Mesenchymal stem cell (in vitro differentiated cells and primary cell): ENCODE data around the gene BICD1.

Experiments used
- DNase-seq: peaks from one replicate; pipeline ENCODE4 v3.0.0-alpha.2; 2013
- H2AFZ ChIP-seq: one replicate; pipeline ENCODE4 v1.6.1; 2013; ENCODE audit warnings: low read depth, mild to moderate bottlenecking, control low read depth, inconsistent platforms, low read length, moderate library complexity
- H2AK5ac ChIP-seq: 2 replicates; pipeline ENCODE4 v1.6.1; 2013; ENCODE audit warnings: low read length, moderate library complexity, mild to moderate bottlenecking, inconsistent platforms; ENCODE audit not compliant: severe bottlenecking
- H2BK120ac ChIP-seq: one replicate; pipeline ENCODE4 v1.6.1; 2013; ENCODE audit warnings: low read depth, mild to moderate bottlenecking, inconsistent platforms, low read length, moderate library complexity
- H2BK12ac ChIP-seq, 2 experiments: one replicate each; pipeline ENCODE4 v1.6.1; 2013; ENCODE audit warnings: inconsistent platforms in 2 of 2, low read length in 2 of 2, mild to moderate bottlenecking in 2 of 2, moderate library complexity in 2 of 2, control low read depth in 1 of 2
- H2BK15ac ChIP-seq: one replicate; pipeline ENCODE4 v1.6.1; 2013; ENCODE audit warnings: mild to moderate bottlenecking, low read depth, inconsistent platforms; ENCODE audit not compliant: poor library complexity, severe bottlenecking
- H2BK5ac ChIP-seq: 2 replicates; pipeline ENCODE4 v1.6.1; 2013; ENCODE audit warnings: low read depth, mild to moderate bottlenecking, low read length, control low read depth, inconsistent platforms; ENCODE audit not compliant: poor library complexity, severe bottlenecking
- H3K14ac ChIP-seq, 2 experiments: one replicate each; pipeline ENCODE4 v1.6.1; 2013; ENCODE audit warnings: inconsistent platforms in 2 of 2, low read length in 2 of 2, control low read depth in 1 of 2, mild to moderate bottlenecking in 1 of 2, moderate library complexity in 1 of 2
- H3K18ac ChIP-seq, 2 experiments: one replicate each; pipeline ENCODE4 v1.6.1; 2013; ENCODE audit warnings: inconsistent platforms in 2 of 2, low read length in 2 of 2, control low read depth in 1 of 2, low read depth in 1 of 2, mild to moderate bottlenecking in 1 of 2
- H3K23ac ChIP-seq, 2 experiments: one replicate each; pipeline ENCODE4 v1.6.1; 2013; ENCODE audit warnings: inconsistent platforms in 2 of 2, low read length in 2 of 2, mild to moderate bottlenecking in 2 of 2, moderate library complexity in 2 of 2, control low read depth in 1 of 2
- H3K27ac ChIP-seq: 2 replicates; pipeline ENCODE4 v1.5.1; 2013; ENCODE audit warnings: mild to moderate bottlenecking, moderate library complexity, low read length, control low read depth, inconsistent platforms; ENCODE audit not compliant: poor library complexity, severe bottlenecking
- H3K27me3 ChIP-seq, 2 experiments: 2 replicates each; pipeline versions ENCODE4 v1.6.1 to v1.7.0; 2013; ENCODE audit warnings: low read length in 2 of 2, mild to moderate bottlenecking in 2 of 2, moderate library complexity in 2 of 2, control low read depth in 1 of 2, inconsistent platforms in 1 of 2; ENCODE audit not compliant: control insufficient read depth in 1 of 2, insufficient read depth in 1 of 2
- H3K36me3 ChIP-seq, 2 experiments: 2 replicates each; pipeline versions ENCODE4 v1.6.1 to v1.7.0; 2013; ENCODE audit warnings: low read length in 2 of 2, control low read depth in 1 of 2, inconsistent platforms in 1 of 2, low read depth in 1 of 2, mild to moderate bottlenecking in 1 of 2; ENCODE audit not compliant: insufficient read depth in 2 of 2, control insufficient read depth in 1 of 2
- H3K4ac ChIP-seq, 2 experiments: one replicate each; pipeline ENCODE4 v1.6.1; 2013; ENCODE audit warnings: inconsistent platforms in 2 of 2, low read length in 2 of 2, mild to moderate bottlenecking in 2 of 2, moderate library complexity in 2 of 2, control low read depth in 1 of 2, low read depth in 1 of 2
- H3K4me1 ChIP-seq: 2 replicates; pipeline ENCODE4 v1.6.1; 2013; ENCODE audit warnings: low read depth, low read length, control low read depth; ENCODE audit not compliant: control insufficient read depth, insufficient read depth
- H3K4me2 ChIP-seq: 2 replicates; pipeline ENCODE4 v1.6.1; 2013; ENCODE audit warnings: low read length, mild to moderate bottlenecking, inconsistent platforms; ENCODE audit not compliant: poor library complexity, severe bottlenecking
- H3K4me3 ChIP-seq, 2 experiments: 2 replicates each; pipeline versions ENCODE4 v1.5.1 to v1.7.0; 2013; ENCODE audit warnings: low read length in 2 of 2, mild to moderate bottlenecking in 2 of 2, control low read depth in 1 of 2, low read depth in 1 of 2; ENCODE audit not compliant: insufficient read depth in 1 of 2
- H3K79me1 ChIP-seq: replicated peaks from 2 replicates; pipeline ENCODE4 v1.6.1; 2013; ENCODE audit warnings: mild to moderate bottlenecking, control low read depth, low read length, inconsistent platforms; ENCODE audit not compliant: poor library complexity, severe bottlenecking
- H3K9ac ChIP-seq: 2 replicates; pipeline ENCODE4 v1.7.0; 2013; ENCODE audit warnings: mild to moderate bottlenecking, low read length, moderate library complexity
- H3K9me3 ChIP-seq: 2 replicates; pipeline ENCODE4 v1.7.0; 2013; ENCODE audit warnings: mild to moderate bottlenecking, low read length; ENCODE audit not compliant: control insufficient read depth
- H4K8ac ChIP-seq: one replicate; pipeline ENCODE4 v1.6.1; 2013; ENCODE audit warnings: inconsistent platforms, mild to moderate bottlenecking, low read length, moderate library complexity
- H4K91ac ChIP-seq: one replicate; pipeline ENCODE4 v1.6.1; 2013; ENCODE audit warnings: mild to moderate bottlenecking, low read length, inconsistent platforms
- WGBS: methylation state at CpG from one replicate; pipeline ENCODE4 v1.1.7; 2013; ENCODE audit warnings: mixed read lengths; 5-methylcytosine and 5-hydroxymethylcytosine counted together

Gene BICD1

DNA sequence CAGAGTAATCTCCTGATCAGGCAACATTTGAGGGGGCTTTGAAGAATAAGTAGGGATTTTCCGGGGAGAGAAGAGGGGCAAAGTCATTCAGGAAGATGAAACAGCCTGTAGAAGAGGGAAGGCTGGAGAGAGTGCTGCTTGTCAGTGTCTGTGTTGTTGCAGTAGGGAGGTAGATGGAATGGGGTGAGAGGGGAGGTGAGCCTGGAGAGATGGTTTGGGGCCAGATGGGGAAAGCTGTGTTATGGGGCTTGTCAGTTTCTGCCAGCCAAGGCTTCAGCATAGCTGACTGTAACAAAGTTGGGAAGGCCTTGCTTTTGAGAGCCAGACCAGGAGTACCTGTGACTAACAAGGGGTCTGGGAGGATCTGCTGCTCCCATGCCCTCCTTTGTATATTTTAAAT is 18.0 kb downstream of the BICD1 start:
- H2AFZ ChIP-seq, result no peak overlapping the region
- no peak overlapping the region for H3K23ac ChIP-seq
- H2AK5ac ChIP-seq, result peak overlapping the region; percentile 26
- H3K9ac ChIP-seq, result no peak overlapping the region
- H3K79me1 ChIP-seq, result peaks cover 12% of the 10 kb centered on the region
- no peak overlapping the region for H2BK120ac ChIP-seq
- H4K91ac ChIP-seq, result no peak overlapping the region
- no peak overlapping the region for H2BK15ac ChIP-seq
- H3K4me1 ChIP-seq, result peaks cover 2% of the 10 kb centered on the region
- H2BK5ac ChIP-seq, result no peak overlapping the region
- peaks cover 0 to 4% of the 10 kb centered on the region in 2 experiments for H3K36me3 ChIP-seq
- whole genome bisulfite sequencing, result 98% methylated on average over 1 of the region's 1 CpG
- H4K8ac ChIP-seq, result no peak overlapping the region
- H3K9me3 ChIP-seq, result no peaks in the 10 kb centered on the region
- no peak overlapping the region for H3K4me2 ChIP-seq
- H3K14ac ChIP-seq, result no peak overlapping the region
- H3K4me3 ChIP-seq, result no peak overlapping the region
- DNase-seq, result no peak
- peak overlapping the region in 1 of 2 experiments; percentile 21 for H3K4ac ChIP-seq
- peak overlapping the region in 1 of 2 experiments; percentile 56 for H3K18ac ChIP-seq
- H2BK12ac ChIP-seq, result no peak overlapping the region
- H3K27ac ChIP-seq, result no peak overlapping the region
- no peaks in the 10 kb centered on the region for H3K27me3 ChIP-seq

DNA sequence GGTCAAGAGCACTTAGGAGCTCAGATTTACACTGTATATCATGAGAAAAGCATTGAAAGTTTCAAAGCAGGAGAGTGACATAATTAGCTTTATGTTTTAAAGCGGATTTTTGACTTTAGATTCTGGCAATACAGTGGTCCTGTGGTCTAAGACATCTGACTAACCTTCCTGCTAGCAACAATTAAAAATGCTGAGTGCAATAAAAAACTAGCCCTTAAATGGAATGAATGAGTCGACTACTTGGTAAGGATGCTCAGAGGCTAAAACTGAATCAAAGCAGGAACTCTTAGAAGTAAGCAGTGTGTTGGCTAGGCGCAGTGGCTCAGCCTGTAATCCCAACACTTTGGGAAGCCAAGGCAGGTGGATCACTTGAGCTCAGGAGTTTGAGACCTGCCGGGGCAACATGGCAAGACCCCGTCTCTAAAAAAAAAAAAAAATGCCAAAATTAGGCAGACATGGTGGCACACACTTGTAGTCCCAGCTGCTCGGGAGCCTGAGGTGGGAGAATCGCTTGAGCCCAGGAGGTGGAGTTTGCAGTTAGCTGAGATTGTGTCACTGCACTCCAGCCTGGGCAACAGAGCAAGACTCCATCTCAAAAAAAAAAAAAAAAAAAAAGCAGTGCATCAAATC is 18.9 kb downstream of the BICD1 start:
- H4K91ac ChIP-seq, result no peak overlapping the region
- no peak overlapping the region for H2BK5ac ChIP-seq
- no peaks in the 10 kb centered on the region for H3K9me3 ChIP-seq
- H3K9ac ChIP-seq, result no peak overlapping the region
- no peak overlapping the region for H2AK5ac ChIP-seq
- no peak overlapping the region for H3K18ac ChIP-seq
- H2BK120ac ChIP-seq, result no peak overlapping the region
- H3K36me3 ChIP-seq, result peaks cover 0 to 4% of the 10 kb centered on the region in 2 experiments
- H3K27ac ChIP-seq, result no peak overlapping the region
- H3K4ac ChIP-seq, result no peak overlapping the region
- no peak overlapping the region for H3K4me3 ChIP-seq
- H2BK15ac ChIP-seq, result no peak overlapping the region
- peak; percentile 23 for DNase-seq
- no peak overlapping the region for H4K8ac ChIP-seq
- H2AFZ ChIP-seq, result no peak overlapping the region
- H3K27me3 ChIP-seq, result no peaks in the 10 kb centered on the region
- H3K14ac ChIP-seq, result no peak overlapping the region
- 83% methylated on average over 5 of the region's 7 CpGs for WGBS
- H3K23ac ChIP-seq, result no peak overlapping the region
- H2BK12ac ChIP-seq, result no peak overlapping the region
- peaks cover 2% of the 10 kb centered on the region for H3K4me1 ChIP-seq
- peaks cover 11% of the 10 kb centered on the region for H3K79me1 ChIP-seq
- no peak overlapping the region for H3K4me2 ChIP-seq

DNA sequence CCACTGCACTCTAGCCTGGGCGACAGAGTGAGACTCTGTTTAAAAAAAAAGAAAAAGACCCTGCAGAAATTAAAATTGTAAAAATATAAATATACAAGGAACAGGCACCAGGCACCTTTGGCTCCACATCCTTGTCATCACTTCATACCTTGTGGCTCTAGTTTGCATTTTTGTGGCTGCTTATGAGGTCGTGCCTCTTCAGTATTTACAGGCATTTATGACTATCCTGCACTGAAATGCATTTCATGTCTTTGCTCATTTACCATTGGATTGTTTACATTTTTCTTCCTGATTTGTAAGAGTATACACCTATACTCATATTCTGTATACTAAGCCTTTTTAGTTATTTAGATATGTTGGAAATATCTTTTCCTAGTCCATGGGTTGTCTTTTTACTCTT is 20.1 kb downstream of the BICD1 start:
- no peak overlapping the region for H2AK5ac ChIP-seq
- H2BK12ac ChIP-seq, result no peak overlapping the region
- peaks cover 0 to 4% of the 10 kb centered on the region in 2 experiments for H3K36me3 ChIP-seq
- peak; percentile 72 for DNase-seq
- H2AFZ ChIP-seq, result no peak overlapping the region
- H3K4me1 ChIP-seq, result peaks cover 2% of the 10 kb centered on the region
- H3K14ac ChIP-seq, result no peak overlapping the region
- H3K23ac ChIP-seq, result no peak overlapping the region
- H2BK120ac ChIP-seq, result no peak overlapping the region
- no peaks in the 10 kb centered on the region for H3K27me3 ChIP-seq
- no peak overlapping the region for H2BK5ac ChIP-seq
- H3K27ac ChIP-seq, result no peak overlapping the region
- 0% methylated on average over 1 of the region's 2 CpGs for WGBS
- no peak overlapping the region for H4K8ac ChIP-seq
- H3K79me1 ChIP-seq, result peaks cover 15% of the 10 kb centered on the region
- H3K9ac ChIP-seq, result no peak overlapping the region
- no peak overlapping the region for H4K91ac ChIP-seq
- no peaks in the 10 kb centered on the region for H3K9me3 ChIP-seq
- H2BK15ac ChIP-seq, result no peak overlapping the region
- H3K4ac ChIP-seq, result no peak overlapping the region
- H3K4me2 ChIP-seq, result no peak overlapping the region
- no peak overlapping the region for H3K18ac ChIP-seq
- H3K4me3 ChIP-seq, result no peak overlapping the region

DNA sequence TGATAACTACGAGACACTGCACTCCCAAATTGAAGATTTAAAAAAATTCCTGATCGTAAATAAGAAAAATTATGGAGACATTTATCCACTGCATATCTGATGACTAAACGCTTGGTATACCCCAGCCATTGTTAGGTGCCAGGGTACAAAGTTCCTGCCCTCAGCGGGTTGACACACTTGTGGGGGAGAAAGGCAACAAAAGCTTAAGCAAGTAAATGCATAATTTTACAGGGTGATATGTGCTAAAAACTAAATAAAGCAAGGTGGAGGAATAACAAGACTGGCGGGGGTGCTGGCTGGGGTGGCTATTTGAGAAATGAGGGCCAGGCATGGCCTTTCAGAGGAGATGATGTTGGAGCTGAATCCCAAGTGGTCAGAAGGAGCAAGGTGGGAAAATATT is 25.0 kb downstream of the BICD1 start:
- H3K9ac ChIP-seq, result no peak overlapping the region
- H3K36me3 ChIP-seq, result peaks cover 0 to 10% of the 10 kb centered on the region in 2 experiments
- H2BK120ac ChIP-seq, result no peak overlapping the region
- H4K91ac ChIP-seq, result no peak overlapping the region
- H3K23ac ChIP-seq, result no peak overlapping the region
- H3K4ac ChIP-seq, result no peak overlapping the region
- H3K79me1 ChIP-seq, result peaks cover 20% of the 10 kb centered on the region
- H2BK5ac ChIP-seq, result no peak overlapping the region
- H3K4me2 ChIP-seq, result no peak overlapping the region
- 97% methylated on average over 5 of the region's 5 CpGs for WGBS
- no peak overlapping the region for H3K14ac ChIP-seq
- H3K4me3 ChIP-seq, result no peak overlapping the region
- H3K4me1 ChIP-seq, result peaks cover 5% of the 10 kb centered on the region
- no peak overlapping the region for H4K8ac ChIP-seq
- H2BK12ac ChIP-seq, result no peak overlapping the region
- DNase-seq, result no peak
- no peaks in the 10 kb centered on the region for H3K27me3 ChIP-seq
- H2AK5ac ChIP-seq, result no peak overlapping the region
- no peak overlapping the region for H3K27ac ChIP-seq
- no peak overlapping the region for H3K18ac ChIP-seq
- H2AFZ ChIP-seq, result no peak overlapping the region
- no peaks in the 10 kb centered on the region for H3K9me3 ChIP-seq
- H2BK15ac ChIP-seq, result no peak overlapping the region
